Testis (tissue), 3 donors: ENCODE measurements around the gene EFNA2. TPM values are rescaled to one million over a fixed set of nuclear protein-coding genes. Genes with fewer than 3 reads are reported as not detected.
A peak's percentile ranks its signal among the peaks of the same experiment; 100 is the strongest.

Source experiments
- DNase-seq: peaks from one replicate; pipeline ENCODE4 v3.0.0-alpha.2; 2019
- H3K27ac ChIP-seq, 2 donors: fragments of 200-600 bp; sonication (generic); one replicate each; pipeline ENCODE4 v1.5.1; 2019
- H3K27me3 ChIP-seq: fragments of 200-600 bp; sonication (generic); one replicate; pipeline ENCODE4 v1.5.1; 2019
- H3K36me3 ChIP-seq: fragments of 200-600 bp; sonication (generic); one replicate; pipeline ENCODE4 v1.5.1; 2017; ENCODE audit warnings: low read depth; ENCODE audit errors: missing control alignments
- H3K4me1 ChIP-seq: fragments of 200-600 bp; sonication (generic); one replicate; pipeline ENCODE4 v1.5.1; 2019
- H3K4me3 ChIP-seq, 2 donors: fragments of 200-600 bp; sonication (generic); one replicate each; pipeline ENCODE4 v1.5.1; 2017 to 2019
- H3K9me3 ChIP-seq: fragments of 200-600 bp; sonication (generic); one replicate; pipeline ENCODE4 v1.5.1; 2017
- CTCF ChIP-seq, 3 experiments: fragments of 450-650 bp in 2 of 3; fragments of 200-600 bp in 1 of 3; sonication (generic) in 1 of 3; IDR thresholded peaks; one replicate each; pipeline ENCODE4 v1.5.1; 2016 to 2019; ENCODE audit warnings: antibody characterized with exemption in 3 of 3, mild to moderate bottlenecking in 2 of 3, moderate library complexity in 1 of 3
- POLR2A ChIP-seq: fragments of 450-650 bp; IDR thresholded peaks from one replicate; pipeline ENCODE4 v1.6.1; 2017; ENCODE audit warnings: antibody characterized with exemption, mild to moderate bottlenecking, moderate library complexity
- WGBS, 2 donors: methylation state at CpG; one replicate each; pipeline ENCODE4 v1.1.5; 2018; 5-methylcytosine and 5-hydroxymethylcytosine counted together
- intact Hi-C: fragments of 100-400 bp; cut with DNase I; formaldehyde crosslinking; loops from one replicate; pipeline ENCODE4 v1.15.1; 2023; ENCODE audit warnings: low total_unique reads
- polyA plus RNA-seq: library from polyadenylated mRNA; stranded (reverse); fragments of 350-450 nt; fragmentation: Illumina TruSeq; extraction: RNeasy Lipid Tissue Mini Kit (QIAGEN cat#74804); gene quantifications from one replicate; pipeline ENCODE4 v1.2.3, GENCODE V29; 2014; ENCODE audit warnings: low read depth, low replicate concordance; ENCODE audit not compliant: insufficient read depth
- total RNA-seq, 2 donors: library from RNA; depleted of rRNA; stranded (reverse); fragments of >200 nt; gene quantifications; one replicate each; pipeline ENCODE4 v1.2.3, GENCODE V29; 2016

The EFNA2 gene
- total and polyA plus RNA-seq, 3 donors from 2014 or later = 0.61 to 2.9 (median 1.5) TPM

GRCh38 chr19:1266129-1266915, 19.4 kb upstream of the EFNA2 start:
- H3K4me1 ChIP-seq = peaks cover 74% of the 10 kb centered on the region

GRCh38 chr19:1266916-1267476, 18.7 kb upstream of the EFNA2 start:
- H3K27me3 ChIP-seq = no peaks in the 10 kb centered on the region
- peaks cover 74% of the 10 kb centered on the region for H3K4me1 ChIP-seq
- intact Hi-C loops = no loop called here
- TF ChIP-seq CTCF (IDR thresholded peaks at IDR 0.05) (peak; percentile 98 to 100 (median 99)), POLR2A (no peak)
- DNase-seq = no peak
- WGBS, 2 donors = 0 to 3% methylated on average over 23 to 32 of the region's 59 CpGs
- H3K36me3 ChIP-seq = no peaks in the 10 kb centered on the region
- H3K4me3 ChIP-seq = peak overlapping the region; percentile 50 to 60
- no peaks in the 10 kb centered on the region for H3K9me3 ChIP-seq
- peak overlapping the region; percentile 68 to 89 for H3K27ac ChIP-seq

More at GRCh38 chr19:1266129-1266915, 19.4 kb upstream of the EFNA2 start:
- peak overlapping the region; percentile 68 to 89 for H3K27ac ChIP-seq
- H3K9me3 ChIP-seq = no peaks in the 10 kb centered on the region
- peak; percentile 84 for DNase-seq
- intact Hi-C loops = no loop called here
- H3K4me3 ChIP-seq = peak overlapping the region; percentile 50 to 60
- WGBS, 2 donors = 0 to 6% methylated on average over 28 to 57 of the region's 84 CpGs
- TF ChIP-seq POLR2A (no peak), CTCF (IDR thresholded peaks at IDR 0.05) (no peak)
- no peaks in the 10 kb centered on the region for H3K27me3 ChIP-seq
- no peaks in the 10 kb centered on the region for H3K36me3 ChIP-seq

GRCh38 chr19:1267477-1268225, 18.0 kb upstream of the EFNA2 start:
- Histone ChIP-seq H3K9me3 (no peaks in the 10 kb centered on the region), H3K4me3 (peak overlapping the region in 1 of 2 donors; percentile 60), H3K27ac (peak overlapping the region in 1 of 2 donors; percentile 87), H3K27me3 (no peaks in the 10 kb centered on the region), H3K4me1 (peaks cover 71% of the 10 kb centered on the region), H3K36me3 (no peaks in the 10 kb centered on the region)
- no peak for DNase-seq
- intact Hi-C loops = no loop called here
- TF ChIP-seq CTCF (IDR thresholded peaks at IDR 0.05) (no peak), POLR2A (no peak)
- WGBS, 2 donors = 19 to 32% methylated on average over 21 to 34 of the region's 35 CpGs

- Histone ChIP-seq H3K27me3 (no peaks in the 10 kb centered on the region), H3K4me1 (peaks cover 72% of the 10 kb centered on the region), H3K4me3 (peak overlapping the region; percentile 73 to 99), H3K9me3 (no peaks in the 10 kb centered on the region), H3K27ac (peak overlapping the region; percentile 87 to 100), H3K36me3 (no peaks in the 10 kb centered on the region)
- TF ChIP-seq CTCF (IDR thresholded peaks at IDR 0.05) (peak in 1 of 3 experiments; percentile 1), POLR2A (no peak)
- intact Hi-C loops = no loop called here
- WGBS, 2 donors = 40 to 47% methylated on average over 36 to 40 of the region's 40 CpGs
- no peak for DNase-seq
Observed at GRCh38 chr19:1268226-1269064, 17.2 kb upstream of the EFNA2 start.
